A549 (cell line): ENCODE measurements around the gene PPP2R5A. TPM values are rescaled to one million over a fixed set of nuclear protein-coding genes. Genes with fewer than 3 reads are reported as not detected.

Source experiments
- ATAC-seq, 2 experiments: fragments of 200-7000 bp in 1 of 2; fragments of >200 bp in 1 of 2; cut with Nextera tagmentation in 1 of 2; cut with Tn5 transposase in 1 of 2; 3 replicates each; pipeline versions ENCODE4 v1.8.0 to v1.9.1; 2018 to 2020; ENCODE audit warnings: mild to moderate bottlenecking in 1 of 2, moderate library complexity in 1 of 2
- CTCF ChIA-PET: fragments of 300-600 bp; sonication (Branson Sonifier 250); formaldehyde crosslinking; extraction: SDS; loops from one replicate; lab custom pipeline; 2021; ENCODE audit warnings: antibody characterized with exemption, inconsistent platforms; lab: Yijun Ruan, JAX
- POLR2A ChIA-PET: fragments of 350-600 bp; formaldehyde crosslinking; extraction: SDS; loops from one replicate; lab custom pipeline; 2021; ENCODE audit warnings: antibody characterized with exemption, inconsistent platforms; lab: Yijun Ruan, JAX
- DNase-seq, 2 experiments: peaks; one replicate each; pipeline versions ENCODE4 v3.0.0 to v3.0.0-alpha.2; 2011 to 2016; ENCODE audit warnings: low read depth in 1 of 2, low spot score in 1 of 2
- FAIRE-seq: peaks from 2 replicates; lab custom pipeline; 2011; peaks lifted over from hg19 to GRCh38; lab: Jason Lieb, UNC
- H3K27ac ChIP-seq, 2 experiments: fragments of >200 bp; sonication (Bioruptor Twin); formaldehyde crosslinking; 3 replicates each; pipeline ENCODE4 v1.5.1; 2016 to 2017
- H3K4me1 ChIP-seq: fragments of >200 bp; sonication (Bioruptor Twin); formaldehyde crosslinking; 3 replicates; pipeline ENCODE4 v1.6.1; 2016
- H3K4me2 ChIP-seq: fragments of >200 bp; sonication (Bioruptor Twin); formaldehyde crosslinking; 3 replicates; pipeline ENCODE4 v1.6.1; 2016
- H3K4me3 ChIP-seq: fragments of >200 bp; sonication (Bioruptor Twin); formaldehyde crosslinking; 3 replicates; pipeline ENCODE4 v1.5.1; 2016
- H3K9me3 ChIP-seq: fragments of >200 bp; sonication (Bioruptor Twin); formaldehyde crosslinking; 3 replicates; pipeline ENCODE4 v1.6.1; 2016
- BHLHE40 ChIP-seq: IDR thresholded peaks from 2 replicates; pipeline ENCODE4 v1.6.1; 2012; ENCODE audit warnings: low read depth, low read length, inconsistent platforms
- CBX8 ChIP-seq: fragments of 200-600 bp; sonication (generic); IDR thresholded peaks from 2 replicates; pipeline ENCODE4 v1.6.1; 2016
- CEBPB ChIP-seq, 2 experiments: fragments of >200 bp in 1 of 2; sonication (Bioruptor Twin) in 1 of 2; formaldehyde crosslinking in 1 of 2; IDR thresholded peaks; 2 replicates each; pipeline ENCODE4 v1.6.1; 2012 to 2016
- EHF ChIP-seq: fragments of 250-450 bp; sonication (Bioruptor Pico); IDR thresholded peaks from 2 replicates; pipeline ENCODE4 v1.5.0; 2020; ENCODE audit warnings: mild to moderate bottlenecking
- ESRRA ChIP-seq: fragments of 150-350 bp; IDR thresholded peaks from 2 replicates; pipeline ENCODE4 v1.6.1; 2014; ENCODE audit warnings: mild to moderate bottlenecking, low read length, borderline replicate concordance
- FOSB ChIP-seq: fragments of 250-450 bp; sonication (Bioruptor Pico); IDR thresholded peaks from 2 replicates; pipeline ENCODE4 v1.5.0; 2020; ENCODE audit warnings: mild to moderate bottlenecking, moderate library complexity
- HOXB5 ChIP-seq: fragments of 250-450 bp; sonication (Bioruptor Pico); IDR thresholded peaks from 2 replicates; pipeline ENCODE4 v1.5.0; 2020; ENCODE audit warnings: mild to moderate bottlenecking, moderate library complexity
- NPAS2 ChIP-seq: fragments of 250-450 bp; sonication (Bioruptor Pico); IDR thresholded peaks from 2 replicates; pipeline ENCODE4 v1.8.0; 2022; ENCODE audit warnings: mild to moderate bottlenecking, moderate library complexity, borderline replicate concordance
- NR3C1 ChIP-seq: fragments of >200 bp; sonication (Bioruptor Twin); formaldehyde crosslinking; IDR thresholded peaks from 3 replicates; pipeline ENCODE4 v1.6.1; 2017
- PHF8 ChIP-seq: fragments of 200-600 bp; sonication (generic); IDR thresholded peaks from 2 replicates; pipeline ENCODE4 v1.6.1; 2016; ENCODE audit warnings: low read depth, mild to moderate bottlenecking, antibody characterized with exemption, moderate library complexity, borderline replicate concordance
- POLR2A ChIP-seq: IDR thresholded peaks from 2 replicates; pipeline ENCODE4 v1.6.1; 2012; ENCODE audit warnings: mild to moderate bottlenecking, low read length
- RAD21 ChIP-seq, 2 experiments: fragments of >200 bp in 1 of 2; sonication (Bioruptor Twin) in 1 of 2; formaldehyde crosslinking in 1 of 2; IDR thresholded peaks in 1 of 2; conservative IDR thresholded peaks in 1 of 2; 2 replicates in 1 of 2; 3 replicates in 1 of 2; pipeline ENCODE4 v1.6.1; 2012 to 2018; ENCODE audit warnings: inconsistent platforms in 1 of 2
- RCOR1 ChIP-seq: fragments of 150-350 bp; IDR thresholded peaks from 2 replicates; pipeline ENCODE4 v1.6.1; 2014; ENCODE audit warnings: antibody characterized with exemption, low read length, low read depth
- RNF2 ChIP-seq: fragments of 200-600 bp; sonication (generic); IDR thresholded peaks from 2 replicates; pipeline ENCODE4 v1.6.1; 2016; ENCODE audit warnings: low read depth, mild to moderate bottlenecking, antibody characterized with exemption, moderate library complexity, borderline replicate concordance
- TFCP2L1 ChIP-seq: fragments of 250-450 bp; sonication (Bioruptor Pico); IDR thresholded peaks from 2 replicates; pipeline ENCODE4 v1.5.0; 2021; ENCODE audit warnings: mild to moderate bottlenecking
- ZFP36 ChIP-seq: fragments of 450-650 bp; IDR thresholded peaks from 2 replicates; pipeline ENCODE4 v1.6.1; 2014; ENCODE audit warnings: borderline replicate concordance; ENCODE audit not compliant: partially characterized antibody
- WGBS: methylation state at CpG from one replicate; pipeline ENCODE4 v1.1.6; 2017; ENCODE audit errors: missing lambda C conversion rate; 5-methylcytosine and 5-hydroxymethylcytosine counted together
- polyA plus RNA-seq, 4 experiments: library from polyadenylated mRNA; depleted of rRNA in 3 of 4; stranded (reverse); fragments of >200 nt; fragmentation: RNase III in 1 of 4; extraction: RNeasy Plus Mini Kit Qiagen cat#74134 plus additional on column Dnase treatment in 1 of 4; gene quantifications; 2 replicates in 3 of 4; 3 replicates in 1 of 4; pipeline ENCODE4 v1.2.3, GENCODE V29; 2011 to 2017
- TF ChIP-seq, protein P1 (sequence below): fragments of >200 bp; sonication (Bioruptor Twin); formaldehyde crosslinking; IDR thresholded peaks from 3 replicates; pipeline ENCODE4 v1.5.1; 2016
- TF ChIP-seq, protein P2 (sequence below): IDR thresholded peaks from 2 replicates; pipeline ENCODE4 v1.6.1; 2012
- TF ChIP-seq, protein P3 (sequence below): fragments of 450-650 bp; IDR thresholded peaks from 2 replicates; pipeline ENCODE4 v1.6.1; 2014; ENCODE audit warnings: antibody characterized with exemption
- TF ChIP-seq, protein P4 (sequence below): fragments of 200-600 bp; sonication (generic); IDR thresholded peaks from 2 replicates; pipeline ENCODE4 v1.6.1; 2016; ENCODE audit warnings: antibody characterized with exemption, mild to moderate bottlenecking, moderate library complexity
- TF ChIP-seq, protein P5 (sequence below): fragments of 250-450 bp; sonication (Bioruptor Pico); IDR thresholded peaks from 2 replicates; pipeline ENCODE4 v1.5.0; 2020; ENCODE audit warnings: low read depth, mild to moderate bottlenecking, moderate library complexity

The PPP2R5A gene
- polyA plus RNA-seq, 2 of the 4 experiments (the other 2 are of a cell fraction), result 14.9 to 37.6 TPM

DNA sequence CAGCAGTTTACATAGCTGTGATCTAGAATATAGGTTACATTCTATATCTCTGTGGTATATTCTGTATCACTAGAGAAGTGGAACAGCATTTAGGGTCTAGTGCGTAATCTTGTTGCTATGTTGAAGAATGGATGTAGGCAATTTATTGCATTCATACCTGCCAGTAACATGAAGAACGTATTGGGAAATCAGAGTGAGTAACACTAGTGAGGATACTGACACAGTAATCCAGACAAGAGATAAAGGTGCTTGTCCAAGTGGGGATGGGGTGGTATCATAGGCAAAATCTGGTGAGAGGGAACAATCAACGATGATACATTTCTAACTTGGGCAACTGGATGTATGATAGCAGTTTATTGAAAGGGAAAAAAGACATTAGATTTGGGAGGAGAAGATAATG, 9.8 kb downstream of the PPP2R5A start (continued):
- TF ChIP-seq, protein P1, sequence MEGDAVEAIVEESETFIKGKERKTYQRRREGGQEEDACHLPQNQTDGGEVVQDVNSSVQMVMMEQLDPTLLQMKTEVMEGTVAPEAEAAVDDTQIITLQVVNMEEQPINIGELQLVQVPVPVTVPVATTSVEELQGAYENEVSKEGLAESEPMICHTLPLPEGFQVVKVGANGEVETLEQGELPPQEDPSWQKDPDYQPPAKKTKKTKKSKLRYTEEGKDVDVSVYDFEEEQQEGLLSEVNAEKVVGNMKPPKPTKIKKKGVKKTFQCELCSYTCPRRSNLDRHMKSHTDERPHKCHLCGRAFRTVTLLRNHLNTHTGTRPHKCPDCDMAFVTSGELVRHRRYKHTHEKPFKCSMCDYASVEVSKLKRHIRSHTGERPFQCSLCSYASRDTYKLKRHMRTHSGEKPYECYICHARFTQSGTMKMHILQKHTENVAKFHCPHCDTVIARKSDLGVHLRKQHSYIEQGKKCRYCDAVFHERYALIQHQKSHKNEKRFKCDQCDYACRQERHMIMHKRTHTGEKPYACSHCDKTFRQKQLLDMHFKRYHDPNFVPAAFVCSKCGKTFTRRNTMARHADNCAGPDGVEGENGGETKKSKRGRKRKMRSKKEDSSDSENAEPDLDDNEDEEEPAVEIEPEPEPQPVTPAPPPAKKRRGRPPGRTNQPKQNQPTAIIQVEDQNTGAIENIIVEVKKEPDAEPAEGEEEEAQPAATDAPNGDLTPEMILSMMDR, result no peak
- TF ChIP-seq, protein P2, sequence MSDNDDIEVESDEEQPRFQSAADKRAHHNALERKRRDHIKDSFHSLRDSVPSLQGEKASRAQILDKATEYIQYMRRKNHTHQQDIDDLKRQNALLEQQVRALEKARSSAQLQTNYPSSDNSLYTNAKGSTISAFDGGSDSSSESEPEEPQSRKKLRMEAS, result no peak
- TF ChIP-seq, all 56 proteins: peak for 0

DNA sequence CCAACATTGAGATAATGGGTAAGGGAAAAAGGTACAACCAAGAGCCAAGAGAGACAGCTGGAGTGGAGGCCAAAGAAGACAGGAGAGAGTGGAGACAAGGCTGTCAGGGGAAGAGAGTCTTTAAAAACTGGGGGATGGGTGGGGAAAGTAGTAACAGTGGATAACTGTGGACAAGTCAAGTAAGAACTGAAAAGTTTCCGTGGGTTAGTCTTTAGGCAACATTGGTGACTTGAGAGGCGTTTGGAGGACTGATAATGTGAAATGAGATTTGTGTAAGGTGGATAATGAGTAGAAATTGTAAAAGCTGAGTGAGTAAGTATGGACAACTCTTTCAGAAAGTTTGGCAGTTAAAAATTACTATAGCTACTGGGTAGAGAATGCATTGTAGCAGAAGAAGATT, 10.4 kb downstream of the PPP2R5A start:
- WGBS, result 91% methylated on average over 2 of the region's 2 CpGs
- Histone ChIP-seq H3K27ac (no peak overlapping the region), H3K9me3 (no peaks in the 10 kb centered on the region), H3K4me2 (no peak overlapping the region), H3K4me3 (no peak overlapping the region), H3K4me1 (peaks cover 12% of the 10 kb centered on the region)
- ATAC-seq (no peak), DNase-seq (no peak), FAIRE-seq (no peak)
- TF ChIP-seq NPAS2 (CRISPR knock-in tag), result no peak
- TF ChIP-seq PHF8, result no peak
- TF ChIP-seq, protein P3, sequence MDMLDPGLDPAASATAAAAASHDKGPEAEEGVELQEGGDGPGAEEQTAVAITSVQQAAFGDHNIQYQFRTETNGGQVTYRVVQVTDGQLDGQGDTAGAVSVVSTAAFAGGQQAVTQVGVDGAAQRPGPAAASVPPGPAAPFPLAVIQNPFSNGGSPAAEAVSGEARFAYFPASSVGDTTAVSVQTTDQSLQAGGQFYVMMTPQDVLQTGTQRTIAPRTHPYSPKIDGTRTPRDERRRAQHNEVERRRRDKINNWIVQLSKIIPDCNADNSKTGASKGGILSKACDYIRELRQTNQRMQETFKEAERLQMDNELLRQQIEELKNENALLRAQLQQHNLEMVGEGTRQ, result no peak
- TF ChIP-seq, protein P4, sequence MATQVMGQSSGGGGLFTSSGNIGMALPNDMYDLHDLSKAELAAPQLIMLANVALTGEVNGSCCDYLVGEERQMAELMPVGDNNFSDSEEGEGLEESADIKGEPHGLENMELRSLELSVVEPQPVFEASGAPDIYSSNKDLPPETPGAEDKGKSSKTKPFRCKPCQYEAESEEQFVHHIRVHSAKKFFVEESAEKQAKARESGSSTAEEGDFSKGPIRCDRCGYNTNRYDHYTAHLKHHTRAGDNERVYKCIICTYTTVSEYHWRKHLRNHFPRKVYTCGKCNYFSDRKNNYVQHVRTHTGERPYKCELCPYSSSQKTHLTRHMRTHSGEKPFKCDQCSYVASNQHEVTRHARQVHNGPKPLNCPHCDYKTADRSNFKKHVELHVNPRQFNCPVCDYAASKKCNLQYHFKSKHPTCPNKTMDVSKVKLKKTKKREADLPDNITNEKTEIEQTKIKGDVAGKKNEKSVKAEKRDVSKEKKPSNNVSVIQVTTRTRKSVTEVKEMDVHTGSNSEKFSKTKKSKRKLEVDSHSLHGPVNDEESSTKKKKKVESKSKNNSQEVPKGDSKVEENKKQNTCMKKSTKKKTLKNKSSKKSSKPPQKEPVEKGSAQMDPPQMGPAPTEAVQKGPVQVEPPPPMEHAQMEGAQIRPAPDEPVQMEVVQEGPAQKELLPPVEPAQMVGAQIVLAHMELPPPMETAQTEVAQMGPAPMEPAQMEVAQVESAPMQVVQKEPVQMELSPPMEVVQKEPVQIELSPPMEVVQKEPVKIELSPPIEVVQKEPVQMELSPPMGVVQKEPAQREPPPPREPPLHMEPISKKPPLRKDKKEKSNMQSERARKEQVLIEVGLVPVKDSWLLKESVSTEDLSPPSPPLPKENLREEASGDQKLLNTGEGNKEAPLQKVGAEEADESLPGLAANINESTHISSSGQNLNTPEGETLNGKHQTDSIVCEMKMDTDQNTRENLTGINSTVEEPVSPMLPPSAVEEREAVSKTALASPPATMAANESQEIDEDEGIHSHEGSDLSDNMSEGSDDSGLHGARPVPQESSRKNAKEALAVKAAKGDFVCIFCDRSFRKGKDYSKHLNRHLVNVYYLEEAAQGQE, result no peak
- TF ChIP-seq RAD21 (conservative IDR thresholded peaks at IDR 0.05 in 1 of 2, IDR thresholded peaks at IDR 0.05 in 1 of 2), result no peak
- TF ChIP-seq NR3C1, result no peak
- no peak for TF ChIP-seq ESRRA
- no peak for TF ChIP-seq CBX8
- no peak for TF ChIP-seq RCOR1
- no peak for TF ChIP-seq TFCP2L1 (CRISPR knock-in tag)
- no peak for TF ChIP-seq ZFP36
- no peak for TF ChIP-seq CEBPB (IDR thresholded peaks at IDR 0.05)
- TF ChIP-seq EHF, result no peak
- TF ChIP-seq POLR2A, result no peak
- no peak for TF ChIP-seq FOSB
- no peak for TF ChIP-seq HOXB5 (CRISPR knock-in tag)
- TF ChIP-seq, protein P5, sequence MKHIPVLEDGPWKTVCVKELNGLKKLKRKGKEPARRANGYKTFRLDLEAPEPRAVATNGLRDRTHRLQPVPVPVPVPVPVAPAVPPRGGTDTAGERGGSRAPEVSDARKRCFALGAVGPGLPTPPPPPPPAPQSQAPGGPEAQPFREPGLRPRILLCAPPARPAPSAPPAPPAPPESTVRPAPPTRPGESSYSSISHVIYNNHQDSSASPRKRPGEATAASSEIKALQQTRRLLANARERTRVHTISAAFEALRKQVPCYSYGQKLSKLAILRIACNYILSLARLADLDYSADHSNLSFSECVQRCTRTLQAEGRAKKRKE (CRISPR knock-in tag), result no peak
- TF ChIP-seq RNF2, result no peak
- TF ChIP-seq, protein P2, result no peak
- no peak for TF ChIP-seq BHLHE40
- ChIA-PET POLR2A (no interaction called here), CTCF (interaction anchor here (0.7 to 8.5 kb wide), 3 partner anchors 72 to 233 kb away, joined by 3 to 105 read pairs (median 11); no protein-coding TSS in a partner anchor)
